ENCODE measurements around the gene SLC35E2B. TPM values are rescaled to one million over a fixed set of nuclear protein-coding genes. Genes with fewer than 3 reads are reported as not detected.
"Not testable (repeated sequence)": the region's sequence is repeated elsewhere in the genome, so short reads cannot be mapped to it uniquely, and the experiment has no call there.

SLC35E2B gene
- total and polyA plus RNA-seq, 3 experiments from 2014 or later: 29.7 to 47.5 (median 29.9) TPM

DNA sequence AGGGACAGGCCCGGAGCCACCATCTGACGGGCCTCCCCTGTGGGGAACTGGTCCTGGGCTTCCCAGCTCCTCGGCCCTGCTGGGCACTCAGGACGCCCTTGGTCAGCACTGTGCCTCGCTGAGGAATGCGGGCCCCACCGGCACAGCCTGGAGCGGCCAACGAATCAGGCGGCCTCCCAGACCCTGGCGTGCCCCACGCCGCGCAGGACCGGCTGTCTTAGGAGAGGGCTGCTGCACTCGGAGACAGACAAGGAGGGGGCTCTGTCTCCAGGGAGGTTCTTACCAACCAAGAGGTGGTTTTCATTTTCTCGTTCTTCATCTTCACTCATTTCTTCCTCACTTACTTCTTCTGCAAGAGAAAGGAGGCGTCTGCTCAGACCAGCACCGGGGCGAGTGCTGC lies 15.3 kb upstream of the SLC35E2B start:
- not testable (repeated sequence) for H3K4me1 Mint-ChIP-seq, H3K4me3 Mint-ChIP-seq

DNA sequence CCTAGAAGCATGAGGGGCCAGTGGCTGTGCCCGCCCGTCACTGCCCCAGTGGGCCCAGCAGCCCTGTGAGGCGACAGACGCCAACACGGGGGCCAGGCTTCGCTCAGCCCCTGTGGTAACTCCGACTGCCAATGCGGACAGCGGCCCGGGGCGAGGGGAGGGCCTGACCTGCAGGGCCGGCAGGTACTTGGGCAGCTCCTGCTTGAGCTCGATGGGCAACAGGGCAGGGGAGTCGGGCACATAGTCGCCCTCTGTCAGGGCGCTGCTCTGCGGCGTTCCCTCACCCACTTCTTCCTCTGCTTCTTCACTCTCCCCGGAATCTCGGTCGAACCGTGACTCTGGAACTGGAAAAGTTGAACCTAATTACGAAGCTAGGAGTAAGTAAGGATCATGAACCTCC lies 14.6 kb upstream of the SLC35E2B start:
- POLR2A ChIA-PET; CTCF ChIA-PET; H3K27ac ChIP-seq (ENCODE audit: low read depth, low read length); H3K4me3 ChIP-seq (ENCODE audit: low read length); H3K9me3 ChIP-seq (ENCODE audit: low read length); DNase-seq; H3K27me3 ChIP-seq (ENCODE audit: insufficient read depth, low read length, poor library complexity, severe bottlenecking); H3K4me1 Mint-ChIP-seq; H3K27me3 Mint-ChIP-seq; H3K27ac Mint-ChIP-seq; H3K9me3 Mint-ChIP-seq; H3K4me3 Mint-ChIP-seq; H3K4me1 ChIP-seq (ENCODE audit: insufficient read depth, low read length); H3K36me3 ChIP-seq (ENCODE audit: insufficient read depth, low read length): not testable (repeated sequence)
- H3K36me3 Mint-ChIP-seq: peaks cover 0 to 23% (median 0%) of the 10 kb centered on the region in 3 donors

More for the DNA sequence above, 15.3 kb upstream of the SLC35E2B start:
- H3K4me3 ChIP-seq (ENCODE audit: low read length); CTCF ChIA-PET; H3K9me3 ChIP-seq (ENCODE audit: low read length); H3K27me3 Mint-ChIP-seq; DNase-seq; H3K27me3 ChIP-seq (ENCODE audit: insufficient read depth, low read length, poor library complexity, severe bottlenecking); H3K27ac Mint-ChIP-seq; POLR2A ChIA-PET; H3K36me3 ChIP-seq (ENCODE audit: insufficient read depth, low read length); H3K4me1 ChIP-seq (ENCODE audit: insufficient read depth, low read length); H3K27ac ChIP-seq (ENCODE audit: low read depth, low read length); H3K9me3 Mint-ChIP-seq: not testable (repeated sequence)
- peaks cover 0 to 21% (median 0%) of the 10 kb centered on the region in 3 donors for H3K36me3 Mint-ChIP-seq

DNA sequence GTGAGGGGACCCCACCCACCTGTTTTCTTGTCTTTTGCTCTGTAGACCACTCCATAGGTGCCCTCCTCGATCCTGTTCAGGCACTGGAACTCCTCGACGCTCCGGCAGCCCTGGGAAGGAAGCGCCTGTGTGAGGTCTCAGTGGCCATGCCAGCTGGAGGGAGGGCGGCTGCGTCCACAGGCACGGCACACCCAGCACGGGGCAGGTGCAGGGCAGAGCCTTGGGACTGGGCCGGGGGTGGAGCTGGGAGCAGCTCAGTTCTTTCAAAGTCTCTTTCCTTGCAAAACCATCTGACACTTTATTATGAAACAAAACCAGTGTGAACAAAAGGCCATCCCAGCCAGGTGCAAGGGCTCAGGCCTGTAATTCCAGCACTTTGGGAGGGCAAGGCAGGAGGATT lies 13.0 kb upstream of the SLC35E2B start:
- H3K9me3 ChIP-seq (ENCODE audit: low read length); H3K36me3 ChIP-seq (ENCODE audit: insufficient read depth, low read length); H3K27ac Mint-ChIP-seq; H3K27me3 ChIP-seq (ENCODE audit: insufficient read depth, low read length, poor library complexity, severe bottlenecking); H3K4me3 Mint-ChIP-seq; H3K27ac ChIP-seq (ENCODE audit: low read depth, low read length); DNase-seq; POLR2A ChIA-PET; CTCF ChIA-PET; H3K4me1 Mint-ChIP-seq; H3K27me3 Mint-ChIP-seq; H3K4me3 ChIP-seq (ENCODE audit: low read length); H3K4me1 ChIP-seq (ENCODE audit: insufficient read depth, low read length); H3K9me3 Mint-ChIP-seq: not testable (repeated sequence)
- peaks cover 0 to 23% (median 0%) of the 10 kb centered on the region in 3 donors for H3K36me3 Mint-ChIP-seq

DNA sequence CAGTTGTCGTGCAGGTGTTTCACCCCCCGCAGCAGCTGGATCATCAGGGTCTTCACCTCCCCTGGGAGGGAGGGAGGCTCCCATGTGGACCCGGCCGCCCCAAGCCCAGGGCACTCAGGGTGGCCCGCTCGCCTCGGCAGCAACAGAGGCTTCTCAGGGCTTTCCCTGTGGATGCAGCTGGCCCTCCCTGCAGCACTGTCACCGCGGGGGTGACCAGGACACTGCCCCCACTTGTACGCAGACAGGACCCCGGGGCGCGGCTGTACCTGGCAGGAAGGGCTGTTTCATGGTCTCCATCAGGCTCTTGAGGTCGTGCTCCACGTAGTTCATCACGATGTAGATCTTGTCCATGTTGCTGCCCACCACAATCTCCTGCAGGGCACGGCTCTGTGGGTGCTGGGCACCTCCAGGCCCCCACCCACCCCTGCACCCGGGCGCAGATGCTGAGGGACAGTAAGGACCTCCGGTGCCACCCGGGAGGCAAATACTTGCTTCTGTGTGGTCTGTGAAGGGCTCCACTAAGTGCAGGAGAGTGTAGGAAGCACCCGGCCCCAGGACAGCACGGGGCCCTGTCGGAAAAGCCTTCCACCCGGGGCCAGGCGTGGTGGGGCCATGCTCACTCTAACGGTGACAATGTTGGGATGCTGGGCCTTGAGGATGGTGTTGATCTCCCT lies 11.8 kb upstream of the SLC35E2B start:
- H3K27ac Mint-ChIP-seq; H3K4me3 Mint-ChIP-seq; CTCF ChIA-PET; DNase-seq; H3K9me3 Mint-ChIP-seq; H3K9me3 ChIP-seq (ENCODE audit: low read length); H3K4me3 ChIP-seq (ENCODE audit: low read length); POLR2A ChIA-PET; H3K27ac ChIP-seq (ENCODE audit: low read depth, low read length); H3K4me1 Mint-ChIP-seq; H3K27me3 Mint-ChIP-seq; H3K27me3 ChIP-seq (ENCODE audit: insufficient read depth, low read length, poor library complexity, severe bottlenecking); H3K4me1 ChIP-seq (ENCODE audit: insufficient read depth, low read length); H3K36me3 ChIP-seq (ENCODE audit: insufficient read depth, low read length): not testable (repeated sequence)
- peaks cover 0 to 21% (median 0%) of the 10 kb centered on the region in 3 donors for H3K36me3 Mint-ChIP-seq

DNA sequence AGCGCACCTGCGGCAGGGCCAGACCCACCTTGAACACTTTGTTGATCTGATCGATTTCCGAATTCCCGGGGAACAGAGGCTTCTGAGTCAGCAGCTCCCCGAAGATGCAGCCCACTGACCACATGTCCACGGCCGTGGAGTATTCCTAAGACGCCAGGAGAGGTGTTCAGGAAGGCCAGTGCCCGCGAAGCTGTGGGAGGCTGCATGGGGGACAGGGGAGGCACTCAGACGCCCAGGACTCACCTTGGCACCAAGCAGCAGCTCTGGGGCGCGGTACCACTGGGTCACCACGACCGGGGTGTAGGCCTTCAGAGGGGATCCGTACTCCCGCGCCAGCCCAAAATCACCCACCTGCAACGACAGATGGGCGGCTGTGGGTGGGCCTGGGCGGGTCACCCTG lies 11.2 kb upstream of the SLC35E2B start:
- POLR2A ChIA-PET: no interaction called here
- H3K27ac Mint-ChIP-seq: no peak overlapping the region

DNA sequence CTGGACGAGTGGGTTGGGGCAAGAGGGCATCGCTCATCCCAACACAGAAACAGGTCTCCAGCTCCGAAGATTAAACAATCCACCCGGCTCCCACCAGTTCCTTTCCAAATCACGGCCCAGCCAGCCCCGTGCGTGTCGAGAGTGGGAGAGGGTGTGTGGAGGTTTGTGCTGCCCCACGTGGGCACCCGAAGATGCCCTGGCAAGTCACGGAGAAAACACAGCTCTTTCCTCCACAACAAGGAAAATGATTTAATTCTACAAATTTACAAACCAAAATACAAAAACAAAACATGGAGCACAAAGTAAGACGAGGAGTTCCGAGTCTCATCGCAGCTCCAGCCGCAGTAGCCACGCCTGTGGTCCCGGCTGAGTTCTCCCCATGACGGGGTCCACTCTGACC lies 9.9 kb upstream of the SLC35E2B start:
- CTCF ChIA-PET; H3K27me3 ChIP-seq (ENCODE audit: insufficient read depth, low read length, poor library complexity, severe bottlenecking); H3K27ac Mint-ChIP-seq; H3K4me1 ChIP-seq (ENCODE audit: insufficient read depth, low read length); H3K9me3 ChIP-seq (ENCODE audit: low read length); POLR2A ChIA-PET; H3K4me3 ChIP-seq (ENCODE audit: low read length); H3K9me3 Mint-ChIP-seq; H3K4me3 Mint-ChIP-seq; H3K27ac ChIP-seq (ENCODE audit: low read depth, low read length); H3K36me3 ChIP-seq (ENCODE audit: insufficient read depth, low read length); H3K4me1 Mint-ChIP-seq; H3K27me3 Mint-ChIP-seq; DNase-seq: not testable (repeated sequence)
- peaks cover 0 to 18% (median 0%) of the 10 kb centered on the region in 3 donors for H3K36me3 Mint-ChIP-seq

More for the DNA sequence above, 11.2 kb upstream of the SLC35E2B start:
- no peaks in the 10 kb centered on the region for H3K4me1 Mint-ChIP-seq
- H3K9me3 Mint-ChIP-seq: no peaks in the 10 kb centered on the region
- no peak overlapping the region for H3K4me3 ChIP-seq (ENCODE audit: low read length)
- no peak for DNase-seq
- H3K27ac ChIP-seq (ENCODE audit: low read depth, low read length): no peak overlapping the region
- no peaks in the 10 kb centered on the region for H3K4me1 ChIP-seq (ENCODE audit: insufficient read depth, low read length)
- no peak overlapping the region for H3K4me3 Mint-ChIP-seq
- peaks cover 0 to 21% (median 0%) of the 10 kb centered on the region in 3 donors for H3K36me3 Mint-ChIP-seq
- CTCF ChIA-PET: no interaction called here
- H3K27me3 Mint-ChIP-seq: no peaks in the 10 kb centered on the region
- no peaks in the 10 kb centered on the region for H3K27me3 ChIP-seq (ENCODE audit: insufficient read depth, low read length, poor library complexity, severe bottlenecking)
- no peaks in the 10 kb centered on the region for H3K36me3 ChIP-seq (ENCODE audit: insufficient read depth, low read length)
- no peaks in the 10 kb centered on the region for H3K9me3 ChIP-seq (ENCODE audit: low read length)

DNA sequence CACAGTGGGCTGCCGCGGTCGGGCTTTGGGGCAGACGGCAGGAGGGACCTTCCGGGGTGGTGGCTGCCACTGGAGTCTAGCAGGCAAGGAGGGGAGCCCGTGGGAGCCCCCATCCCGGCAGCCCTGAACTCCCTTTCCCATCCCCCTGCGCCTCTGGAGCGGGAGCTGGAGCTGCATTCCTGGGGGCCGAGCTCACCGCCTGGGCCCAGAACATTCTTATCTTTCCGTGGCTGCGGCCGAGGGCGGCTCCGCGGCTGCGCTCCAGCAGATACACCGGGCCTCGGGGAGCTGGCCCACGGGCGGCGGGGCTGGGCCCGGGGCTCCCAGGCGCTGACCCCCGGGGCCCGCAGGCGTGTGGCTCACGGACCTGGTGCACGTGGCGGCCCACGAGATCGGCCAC lies 8.0 kb upstream of the SLC35E2B start:
- H3K36me3 Mint-ChIP-seq: peaks cover 0 to 13% (median 0%) of the 10 kb centered on the region in 3 donors
- H3K36me3 ChIP-seq (ENCODE audit: insufficient read depth, low read length); H3K27ac ChIP-seq (ENCODE audit: low read depth, low read length); H3K27me3 Mint-ChIP-seq; DNase-seq; H3K9me3 Mint-ChIP-seq; H3K4me1 ChIP-seq (ENCODE audit: insufficient read depth, low read length); H3K27ac Mint-ChIP-seq; CTCF ChIA-PET; H3K4me3 ChIP-seq (ENCODE audit: low read length); H3K4me3 Mint-ChIP-seq; H3K9me3 ChIP-seq (ENCODE audit: low read length); POLR2A ChIA-PET; H3K27me3 ChIP-seq (ENCODE audit: insufficient read depth, low read length, poor library complexity, severe bottlenecking); H3K4me1 Mint-ChIP-seq: not testable (repeated sequence)

DNA sequence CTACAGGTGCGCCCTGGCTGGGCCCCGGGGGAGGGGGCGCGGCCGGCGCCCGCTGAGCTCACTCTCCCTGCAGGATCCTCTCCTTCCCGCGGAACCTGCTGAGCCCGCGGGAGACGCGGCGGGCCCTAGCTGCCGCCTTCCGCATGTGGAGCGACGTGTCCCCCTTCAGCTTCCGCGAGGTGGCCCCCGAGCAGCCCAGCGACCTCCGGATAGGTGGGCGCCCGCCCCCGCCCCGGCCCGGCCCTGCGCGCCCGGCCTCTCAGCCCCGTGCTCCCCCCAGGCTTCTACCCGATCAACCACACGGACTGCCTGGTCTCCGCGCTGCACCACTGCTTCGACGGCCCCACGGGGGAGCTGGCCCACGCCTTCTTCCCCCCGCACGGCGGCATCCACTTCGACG lies 7.5 kb upstream of the SLC35E2B start:
- H3K4me3 Mint-ChIP-seq; H3K9me3 Mint-ChIP-seq; CTCF ChIA-PET; H3K4me1 ChIP-seq (ENCODE audit: insufficient read depth, low read length); H3K27ac ChIP-seq (ENCODE audit: low read depth, low read length); H3K4me3 ChIP-seq (ENCODE audit: low read length); H3K9me3 ChIP-seq (ENCODE audit: low read length); H3K36me3 ChIP-seq (ENCODE audit: insufficient read depth, low read length); H3K4me1 Mint-ChIP-seq; H3K27me3 Mint-ChIP-seq; DNase-seq; H3K27ac Mint-ChIP-seq; POLR2A ChIA-PET; H3K27me3 ChIP-seq (ENCODE audit: insufficient read depth, low read length, poor library complexity, severe bottlenecking): not testable (repeated sequence)
- H3K36me3 Mint-ChIP-seq: peaks cover 0 to 13% (median 0%) of the 10 kb centered on the region in 3 donors

DNA sequence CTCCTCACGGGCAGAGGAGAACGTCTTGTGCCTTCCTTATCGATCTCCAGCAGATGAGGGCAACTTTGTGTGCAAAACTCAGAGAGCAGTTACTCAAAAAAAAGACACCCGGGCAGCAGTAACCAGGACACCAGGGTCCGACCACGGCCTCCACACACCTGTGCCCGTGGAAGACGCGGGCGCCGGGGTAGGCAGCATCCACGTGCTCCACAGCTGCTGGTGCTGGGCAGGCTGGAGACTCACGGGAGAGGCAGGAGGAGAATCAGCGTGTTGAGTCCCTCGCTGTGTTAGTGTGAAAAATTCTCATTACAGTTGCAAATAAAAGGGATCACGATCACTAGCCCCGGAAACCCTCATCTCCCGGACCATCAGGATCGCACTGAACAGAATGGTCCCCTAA lies 6.5 kb upstream of the SLC35E2B start:
- H3K4me1 Mint-ChIP-seq; H3K9me3 Mint-ChIP-seq; H3K27me3 Mint-ChIP-seq; H3K27ac Mint-ChIP-seq; DNase-seq; H3K27me3 ChIP-seq (ENCODE audit: insufficient read depth, low read length, poor library complexity, severe bottlenecking); CTCF ChIA-PET; H3K9me3 ChIP-seq (ENCODE audit: low read length); H3K27ac ChIP-seq (ENCODE audit: low read depth, low read length); POLR2A ChIA-PET; H3K36me3 Mint-ChIP-seq; H3K36me3 ChIP-seq (ENCODE audit: insufficient read depth, low read length); H3K4me3 Mint-ChIP-seq; H3K4me3 ChIP-seq (ENCODE audit: low read length); H3K4me1 ChIP-seq (ENCODE audit: insufficient read depth, low read length): not testable (repeated sequence)

Data from CD8-positive, alpha-beta memory T cell (primary cell).